GM23338 (cell line): ENCODE data around the gene ASS1. TPM values are rescaled to one million over a fixed set of nuclear protein-coding genes. Genes with fewer than 3 reads are reported as not detected.

Experiments
- ATAC-seq: fragments of 200-7000 bp; cut with Tn5 transposase; 3 replicates; pipeline ENCODE4 v1.9.1; 2020
- DNase-seq: peaks from one replicate; pipeline ENCODE4 v3.0.0-alpha.2; 2015; ENCODE audit warnings: low spot score
- H2AFZ ChIP-seq: fragments of 200-600 bp; sonication (generic); 2 replicates; pipeline ENCODE4 v1.8.0; 2016; ENCODE audit warnings: antibody characterized with exemption, mild to moderate bottlenecking, moderate library complexity
- H3F3A ChIP-seq: fragments of 200-600 bp; sonication (generic); replicated peaks from 2 replicates; pipeline ENCODE4 v1.8.0; 2017; ENCODE audit warnings: antibody characterized with exemption, mixed run types, low read depth
- H3K27ac ChIP-seq: fragments of 200-600 bp; sonication (generic); 2 replicates; pipeline ENCODE4 v1.6.1; 2016; ENCODE audit warnings: low read depth
- H3K27me3 ChIP-seq: fragments of 200-600 bp; sonication (generic); 2 replicates; pipeline ENCODE4 v1.8.0; 2016; ENCODE audit warnings: mild to moderate bottlenecking, mixed run types, moderate library complexity; ENCODE audit not compliant: insufficient read depth
- H3K36me3 ChIP-seq: fragments of 200-600 bp; sonication (generic); 2 replicates; pipeline ENCODE4 v1.8.0; 2016; ENCODE audit warnings: mild to moderate bottlenecking; ENCODE audit not compliant: insufficient read depth
- H3K4me1 ChIP-seq: fragments of 200-600 bp; sonication (generic); 2 replicates; pipeline ENCODE4 v1.8.0; 2016; ENCODE audit warnings: mild to moderate bottlenecking, moderate library complexity; ENCODE audit not compliant: insufficient read depth
- H3K4me2 ChIP-seq: fragments of 200-600 bp; sonication (generic); 2 replicates; pipeline ENCODE4 v1.7.1; 2017; ENCODE audit warnings: mixed run types
- H3K4me3 ChIP-seq: fragments of 200-600 bp; sonication (generic); 2 replicates; pipeline ENCODE4 v1.6.1; 2016; ENCODE audit warnings: mixed run types
- H3K79me2 ChIP-seq: fragments of 200-600 bp; sonication (generic); replicated peaks from 2 replicates; pipeline ENCODE4 v1.8.0; 2017; ENCODE audit warnings: mild to moderate bottlenecking; ENCODE audit not compliant: insufficient read depth
- H3K9me2 ChIP-seq: fragments of 200-600 bp; sonication (generic); 2 replicates; pipeline ENCODE4 v1.8.0; 2017; ENCODE audit not compliant: insufficient read depth
- H4K20me1 ChIP-seq: fragments of 200-600 bp; sonication (generic); replicated peaks from 2 replicates; pipeline ENCODE4 v1.8.0; 2017; ENCODE audit warnings: mild to moderate bottlenecking; ENCODE audit not compliant: insufficient read depth
- H3K27ac Mint-ChIP-seq: 2 replicates; pipeline ENCODE4 v1.8.0; 2020; ENCODE audit warnings: inconsistent platforms, mild to moderate bottlenecking, moderate library complexity, mixed read lengths
- H3K27me3 Mint-ChIP-seq: 3 replicates; pipeline ENCODE4 v1.8.0; 2022; ENCODE audit warnings: low read depth, mild to moderate bottlenecking, moderate library complexity, mixed read lengths, inconsistent platforms; ENCODE audit not compliant: insufficient read depth, poor library complexity
- H3K36me3 Mint-ChIP-seq: 3 replicates; pipeline ENCODE4 v1.8.0; 2021; ENCODE audit warnings: low read depth, mild to moderate bottlenecking, inconsistent platforms, moderate library complexity, mixed read lengths
- H3K4me1 Mint-ChIP-seq: 3 replicates; pipeline ENCODE4 v1.8.0; 2020; ENCODE audit warnings: mild to moderate bottlenecking, inconsistent platforms, mixed read lengths
- H3K4me3 Mint-ChIP-seq: 3 replicates; pipeline ENCODE4 v1.8.0; 2021; ENCODE audit warnings: moderate library complexity, mild to moderate bottlenecking, inconsistent platforms, mixed read lengths
- H3K9me3 Mint-ChIP-seq: 3 replicates; pipeline ENCODE4 v1.8.0; 2020; ENCODE audit warnings: moderate library complexity, mild to moderate bottlenecking, inconsistent platforms, mixed read lengths
- EZH2 ChIP-seq: fragments of 200-600 bp; sonication (generic); IDR thresholded peaks from one replicate; pipeline ENCODE4 v1.8.0; 2017; ENCODE audit warnings: antibody characterized with exemption, mild to moderate bottlenecking, low read depth; ENCODE audit not compliant: unreplicated experiment
- EZH2phosphoT487 ChIP-seq: fragments of 200-600 bp; sonication (generic); IDR thresholded peaks from one replicate; pipeline ENCODE4 v1.8.1; 2018; ENCODE audit warnings: antibody characterized with exemption; ENCODE audit not compliant: unreplicated experiment
- polyA plus RNA-seq: library from polyadenylated mRNA; unstranded; fragments of >200 nt; fragmentation: Nextera tagmentation; extraction: Ambion mirVana; gene quantifications from 2 replicates; pipeline ENCODE4 v1.2.1, GENCODE V29; 2016
- total RNA-seq: library from RNA; depleted of rRNA; stranded (reverse); fragments of >200 nt; shearing (Covaris generic); gene quantifications from 2 replicates; pipeline ENCODE4 v1.2.3, GENCODE V29; 2014
- TF ChIP-seq, protein P1 (sequence below): fragments of 250-450 bp; sonication (Bioruptor Pico); IDR thresholded peaks from 2 replicates; pipeline ENCODE4 v1.5.0; 2020; ENCODE audit warnings: mild to moderate bottlenecking, moderate library complexity
- TF ChIP-seq, protein P2 (sequence below): IDR thresholded peaks from one replicate; pipeline ENCODE4 v1.6.1; 2018; ENCODE audit warnings: antibody characterized with exemption; ENCODE audit not compliant: unreplicated experiment

Gene ASS1
- total and polyA plus RNA-seq, 2 experiments from 2014 or later = 65.8 to 103 TPM

DNA sequence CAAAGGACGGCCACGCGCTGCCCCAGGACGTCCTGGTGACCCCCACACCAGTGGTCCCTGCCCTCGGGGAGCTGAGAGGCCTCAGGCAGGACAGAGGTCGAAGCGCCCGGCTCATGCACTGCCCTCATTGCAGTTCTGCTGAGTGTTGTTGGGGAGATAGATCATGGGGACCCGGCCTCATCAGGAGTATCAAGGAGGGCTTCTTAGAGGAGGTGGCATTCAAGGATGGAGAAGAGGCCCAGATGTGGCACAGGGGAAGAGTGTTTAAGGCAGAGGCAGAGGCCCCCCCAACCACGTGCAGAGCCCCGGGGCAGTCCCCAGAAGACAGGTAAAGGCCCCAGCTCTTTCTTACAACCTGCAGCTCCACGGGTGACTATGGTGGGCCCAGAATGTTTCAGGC lies 26.2 kb downstream of the ASS1 start (continued):
- TF ChIP-seq, protein P1, sequence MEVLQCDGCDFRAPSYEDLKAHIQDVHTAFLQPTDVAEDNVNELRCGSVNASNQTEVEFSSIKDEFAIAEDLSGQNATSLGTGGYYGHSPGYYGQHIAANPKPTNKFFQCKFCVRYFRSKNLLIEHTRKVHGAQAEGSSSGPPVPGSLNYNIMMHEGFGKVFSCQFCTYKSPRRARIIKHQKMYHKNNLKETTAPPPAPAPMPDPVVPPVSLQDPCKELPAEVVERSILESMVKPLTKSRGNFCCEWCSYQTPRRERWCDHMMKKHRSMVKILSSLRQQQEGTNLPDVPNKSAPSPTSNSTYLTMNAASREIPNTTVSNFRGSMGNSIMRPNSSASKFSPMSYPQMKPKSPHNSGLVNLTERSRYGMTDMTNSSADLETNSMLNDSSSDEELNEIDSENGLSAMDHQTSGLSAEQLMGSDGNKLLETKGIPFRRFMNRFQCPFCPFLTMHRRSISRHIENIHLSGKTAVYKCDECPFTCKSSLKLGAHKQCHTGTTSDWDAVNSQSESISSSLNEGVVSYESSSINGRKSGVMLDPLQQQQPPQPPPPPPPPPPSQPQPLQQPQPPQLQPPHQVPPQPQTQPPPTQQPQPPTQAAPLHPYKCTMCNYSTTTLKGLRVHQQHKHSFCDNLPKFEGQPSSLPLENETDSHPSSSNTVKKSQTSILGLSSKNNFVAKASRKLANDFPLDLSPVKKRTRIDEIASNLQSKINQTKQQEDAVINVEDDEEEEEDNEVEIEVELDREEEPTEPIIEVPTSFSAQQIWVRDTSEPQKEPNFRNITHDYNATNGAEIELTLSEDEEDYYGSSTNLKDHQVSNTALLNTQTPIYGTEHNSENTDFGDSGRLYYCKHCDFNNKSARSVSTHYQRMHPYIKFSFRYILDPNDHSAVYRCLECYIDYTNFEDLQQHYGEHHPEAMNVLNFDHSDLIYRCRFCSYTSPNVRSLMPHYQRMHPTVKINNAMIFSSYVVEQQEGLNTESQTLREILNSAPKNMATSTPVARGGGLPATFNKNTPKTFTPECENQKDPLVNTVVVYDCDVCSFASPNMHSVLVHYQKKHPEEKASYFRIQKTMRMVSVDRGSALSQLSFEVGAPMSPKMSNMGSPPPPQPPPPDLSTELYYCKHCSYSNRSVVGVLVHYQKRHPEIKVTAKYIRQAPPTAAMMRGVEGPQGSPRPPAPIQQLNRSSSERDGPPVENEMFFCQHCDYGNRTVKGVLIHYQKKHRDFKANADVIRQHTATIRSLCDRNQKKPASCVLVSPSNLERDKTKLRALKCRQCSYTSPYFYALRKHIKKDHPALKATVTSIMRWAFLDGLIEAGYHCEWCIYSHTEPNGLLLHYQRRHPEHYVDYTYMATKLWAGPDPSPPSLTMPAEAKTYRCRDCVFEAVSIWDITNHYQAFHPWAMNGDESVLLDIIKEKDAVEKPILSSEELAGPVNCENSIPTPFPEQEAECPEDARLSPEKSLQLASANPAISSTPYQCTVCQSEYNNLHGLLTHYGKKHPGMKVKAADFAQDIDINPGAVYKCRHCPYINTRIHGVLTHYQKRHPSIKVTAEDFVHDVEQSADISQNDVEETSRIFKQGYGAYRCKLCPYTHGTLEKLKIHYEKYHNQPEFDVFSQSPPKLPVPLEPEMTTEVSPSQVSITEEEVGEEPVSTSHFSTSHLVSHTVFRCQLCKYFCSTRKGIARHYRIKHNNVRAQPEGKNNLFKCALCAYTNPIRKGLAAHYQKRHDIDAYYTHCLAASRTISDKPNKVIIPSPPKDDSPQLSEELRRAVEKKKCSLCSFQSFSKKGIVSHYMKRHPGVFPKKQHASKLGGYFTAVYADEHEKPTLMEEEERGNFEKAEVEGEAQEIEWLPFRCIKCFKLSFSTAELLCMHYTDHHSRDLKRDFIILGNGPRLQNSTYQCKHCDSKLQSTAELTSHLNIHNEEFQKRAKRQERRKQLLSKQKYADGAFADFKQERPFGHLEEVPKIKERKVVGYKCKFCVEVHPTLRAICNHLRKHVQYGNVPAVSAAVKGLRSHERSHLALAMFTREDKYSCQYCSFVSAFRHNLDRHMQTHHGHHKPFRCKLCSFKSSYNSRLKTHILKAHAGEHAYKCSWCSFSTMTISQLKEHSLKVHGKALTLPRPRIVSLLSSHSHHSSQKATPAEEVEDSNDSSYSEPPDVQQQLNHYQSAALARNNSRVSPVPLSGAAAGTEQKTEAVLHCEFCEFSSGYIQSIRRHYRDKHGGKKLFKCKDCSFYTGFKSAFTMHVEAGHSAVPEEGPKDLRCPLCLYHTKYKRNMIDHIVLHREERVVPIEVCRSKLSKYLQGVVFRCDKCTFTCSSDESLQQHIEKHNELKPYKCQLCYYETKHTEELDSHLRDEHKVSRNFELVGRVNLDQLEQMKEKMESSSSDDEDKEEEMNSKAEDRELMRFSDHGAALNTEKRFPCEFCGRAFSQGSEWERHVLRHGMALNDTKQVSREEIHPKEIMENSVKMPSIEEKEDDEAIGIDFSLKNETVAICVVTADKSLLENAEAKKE (CRISPR knock-in tag) = no peak

DNA sequence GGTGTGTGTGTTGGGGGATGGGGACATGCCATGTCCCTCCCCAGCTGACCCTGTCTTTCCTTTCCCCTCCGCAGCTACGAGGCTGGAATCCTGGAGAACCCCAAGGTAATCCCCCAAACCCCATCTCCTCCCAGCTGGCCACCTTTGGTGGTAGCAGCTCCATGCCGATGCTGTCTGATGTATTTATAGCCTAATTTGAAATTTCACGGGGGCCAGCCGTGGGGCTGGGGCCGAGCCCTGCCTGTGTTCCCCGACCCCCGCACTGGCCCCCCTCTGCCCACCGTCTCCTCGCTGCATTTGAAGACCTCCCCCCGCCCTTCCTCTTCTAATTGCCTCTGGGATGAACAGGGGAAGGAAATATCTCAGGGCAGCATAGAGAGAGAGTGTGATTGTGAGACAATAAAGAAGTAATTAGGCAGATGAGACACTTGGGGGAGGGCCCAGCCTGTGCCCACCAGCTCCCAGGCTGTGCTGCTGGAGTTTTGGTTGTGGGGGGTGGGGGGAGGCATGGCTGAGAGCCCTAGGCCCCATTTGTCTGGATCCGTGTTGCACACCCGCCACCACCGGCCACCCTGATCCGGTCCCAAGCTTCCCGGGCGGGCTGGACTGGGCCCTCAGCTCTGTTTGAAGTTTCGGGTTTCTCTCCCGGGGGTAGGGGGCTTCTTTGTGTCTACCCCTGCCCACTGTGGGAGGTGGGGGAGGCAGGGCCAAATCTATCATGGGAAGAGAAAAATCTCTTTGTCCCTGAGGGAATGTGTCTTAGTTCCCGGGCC lies 26.8 kb downstream of the ASS1 start:
- H3K27ac ChIP-seq = no peak overlapping the region
- no peak for TF ChIP-seq EZH2phosphoT487
- TF ChIP-seq, protein P1 (CRISPR knock-in tag) = no peak
- no peak for TF ChIP-seq EZH2
- TF ChIP-seq, protein P2, sequence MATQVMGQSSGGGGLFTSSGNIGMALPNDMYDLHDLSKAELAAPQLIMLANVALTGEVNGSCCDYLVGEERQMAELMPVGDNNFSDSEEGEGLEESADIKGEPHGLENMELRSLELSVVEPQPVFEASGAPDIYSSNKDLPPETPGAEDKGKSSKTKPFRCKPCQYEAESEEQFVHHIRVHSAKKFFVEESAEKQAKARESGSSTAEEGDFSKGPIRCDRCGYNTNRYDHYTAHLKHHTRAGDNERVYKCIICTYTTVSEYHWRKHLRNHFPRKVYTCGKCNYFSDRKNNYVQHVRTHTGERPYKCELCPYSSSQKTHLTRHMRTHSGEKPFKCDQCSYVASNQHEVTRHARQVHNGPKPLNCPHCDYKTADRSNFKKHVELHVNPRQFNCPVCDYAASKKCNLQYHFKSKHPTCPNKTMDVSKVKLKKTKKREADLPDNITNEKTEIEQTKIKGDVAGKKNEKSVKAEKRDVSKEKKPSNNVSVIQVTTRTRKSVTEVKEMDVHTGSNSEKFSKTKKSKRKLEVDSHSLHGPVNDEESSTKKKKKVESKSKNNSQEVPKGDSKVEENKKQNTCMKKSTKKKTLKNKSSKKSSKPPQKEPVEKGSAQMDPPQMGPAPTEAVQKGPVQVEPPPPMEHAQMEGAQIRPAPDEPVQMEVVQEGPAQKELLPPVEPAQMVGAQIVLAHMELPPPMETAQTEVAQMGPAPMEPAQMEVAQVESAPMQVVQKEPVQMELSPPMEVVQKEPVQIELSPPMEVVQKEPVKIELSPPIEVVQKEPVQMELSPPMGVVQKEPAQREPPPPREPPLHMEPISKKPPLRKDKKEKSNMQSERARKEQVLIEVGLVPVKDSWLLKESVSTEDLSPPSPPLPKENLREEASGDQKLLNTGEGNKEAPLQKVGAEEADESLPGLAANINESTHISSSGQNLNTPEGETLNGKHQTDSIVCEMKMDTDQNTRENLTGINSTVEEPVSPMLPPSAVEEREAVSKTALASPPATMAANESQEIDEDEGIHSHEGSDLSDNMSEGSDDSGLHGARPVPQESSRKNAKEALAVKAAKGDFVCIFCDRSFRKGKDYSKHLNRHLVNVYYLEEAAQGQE = no peak

More for the DNA sequence above, 26.8 kb downstream of the ASS1 start:
- Mint-ChIP-seq H3K36me3 (peaks cover 21% of the 10 kb centered on the region), H3K4me1 (peaks cover 35% of the 10 kb centered on the region), H3K9me3 (no peaks in the 10 kb centered on the region), H3K27ac (no peak overlapping the region), H3K27me3 (peaks cover 14% of the 10 kb centered on the region), H3K4me3 (no peak overlapping the region)
- Histone ChIP-seq H3K4me3 (no peak overlapping the region), H4K20me1 (no peaks in the 10 kb centered on the region), H3K79me2 (no peaks in the 10 kb centered on the region), H3K27me3 (no peaks in the 10 kb centered on the region), H2AFZ (no peak overlapping the region), H3K4me1 (peaks cover 19% of the 10 kb centered on the region), H3F3A (no peaks in the 10 kb centered on the region), H3K36me3 (no peaks in the 10 kb centered on the region), H3K4me2 (no peak overlapping the region), H3K9me2 (no peaks in the 10 kb centered on the region)
- ATAC-seq (peak; percentile 7), DNase-seq (no peak)
